ENCODE data around the gene CASP8AP2. TPM values are rescaled to one million over a fixed set of nuclear protein-coding genes. Genes with fewer than 3 reads are reported as not detected.
"Not testable (repeated sequence)": the region's sequence is repeated elsewhere in the genome, so short reads cannot be mapped to it uniquely, and the experiment has no call there.

The CASP8AP2 gene
- total and polyA plus RNA-seq, 4 donors, result 4.3 to 24.4 (median 8.2) TPM

DNA sequence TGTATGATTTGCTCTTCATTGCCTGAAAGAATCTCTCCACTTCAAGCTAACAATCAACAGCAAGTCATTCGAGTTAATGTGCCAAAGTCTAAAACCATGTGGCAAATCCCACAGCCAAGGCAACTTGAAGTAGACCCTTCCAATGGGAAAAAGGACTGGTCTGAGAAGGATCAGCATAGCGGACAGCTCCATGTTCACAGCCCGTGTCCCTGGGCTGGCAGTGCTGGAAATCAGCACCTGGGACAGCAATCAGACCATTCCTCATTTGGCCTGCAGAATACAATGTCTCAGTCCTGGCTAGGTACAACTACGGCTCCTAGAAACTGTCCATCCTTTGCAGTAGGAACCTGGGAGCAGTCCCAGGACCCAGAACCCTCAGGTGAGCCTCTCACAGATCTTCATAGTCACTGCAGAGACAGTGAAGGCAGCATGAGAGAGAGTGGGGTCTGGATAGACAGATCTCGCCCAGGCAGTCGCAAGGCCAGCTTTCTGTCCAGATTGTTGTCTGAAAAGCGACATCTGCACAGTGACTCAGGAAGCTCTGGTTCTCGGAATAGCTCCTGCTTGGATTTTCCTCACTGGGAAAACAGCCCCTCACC, 65.7 kb downstream of the CASP8AP2 start:
- Histone ChIP-seq H3K4me3 (no peak overlapping the region), H3K4me1 (ENCODE audit: control insufficient read depth in 5 of 5, insufficient read depth in 5 of 5, low read length in 5 of 5) (no peaks in the 10 kb centered on the region), H3K27ac (ENCODE audit: low read depth in 1 of 2, low read length in 1 of 2) (no peak overlapping the region), H3K9me3 (ENCODE audit: control insufficient read depth in 4 of 4, insufficient read depth in 3 of 4, low read length in 3 of 4) (peaks cover 0 to 2% (median 0%) of the 10 kb centered on the region in 4 donors), H3K36me3 (ENCODE audit: control insufficient read depth in 4 of 4, insufficient read depth in 4 of 4, low read length in 4 of 4) (no peaks in the 10 kb centered on the region), H3K9ac (ENCODE audit: insufficient read depth in 1 of 2, low read length in 2 of 2) (no peak overlapping the region), H3K27me3 (ENCODE audit: control insufficient read depth in 3 of 3, insufficient read depth in 3 of 3, low read length in 2 of 3) (peaks cover 0 to 8% (median 0%) of the 10 kb centered on the region in 3 donors)
- TF ChIP-seq, protein P1, sequence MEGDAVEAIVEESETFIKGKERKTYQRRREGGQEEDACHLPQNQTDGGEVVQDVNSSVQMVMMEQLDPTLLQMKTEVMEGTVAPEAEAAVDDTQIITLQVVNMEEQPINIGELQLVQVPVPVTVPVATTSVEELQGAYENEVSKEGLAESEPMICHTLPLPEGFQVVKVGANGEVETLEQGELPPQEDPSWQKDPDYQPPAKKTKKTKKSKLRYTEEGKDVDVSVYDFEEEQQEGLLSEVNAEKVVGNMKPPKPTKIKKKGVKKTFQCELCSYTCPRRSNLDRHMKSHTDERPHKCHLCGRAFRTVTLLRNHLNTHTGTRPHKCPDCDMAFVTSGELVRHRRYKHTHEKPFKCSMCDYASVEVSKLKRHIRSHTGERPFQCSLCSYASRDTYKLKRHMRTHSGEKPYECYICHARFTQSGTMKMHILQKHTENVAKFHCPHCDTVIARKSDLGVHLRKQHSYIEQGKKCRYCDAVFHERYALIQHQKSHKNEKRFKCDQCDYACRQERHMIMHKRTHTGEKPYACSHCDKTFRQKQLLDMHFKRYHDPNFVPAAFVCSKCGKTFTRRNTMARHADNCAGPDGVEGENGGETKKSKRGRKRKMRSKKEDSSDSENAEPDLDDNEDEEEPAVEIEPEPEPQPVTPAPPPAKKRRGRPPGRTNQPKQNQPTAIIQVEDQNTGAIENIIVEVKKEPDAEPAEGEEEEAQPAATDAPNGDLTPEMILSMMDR (IDR thresholded peaks at IDR 0.05; ENCODE audit: control extremely low read depth, extremely low read depth), result no peak
- DNase-seq (peak; percentile 75 to 88 (median 78)), ATAC-seq (ENCODE audit: insufficient read depth, low FRiP score) (no peak)
- 45 to 52% methylated on average over 8 of the region's 8 CpGs for WGBS, 2 donors

- not testable (repeated sequence) for H3K36me3 ChIP-seq (ENCODE audit: control insufficient read depth in 4 of 4, insufficient read depth in 4 of 4, low read length in 4 of 4)
- 57 to 74% methylated on average over 10 of the region's 10 CpGs for WGBS, 2 donors
Measured at GRCh38 chr6:89910001-89910901, 80.6 kb downstream of the CASP8AP2 start.

GRCh38 chr6:89910902-89911240, 81.2 kb downstream of the CASP8AP2 start:
- 28 to 39% methylated on average over 1 of the region's 1 CpG for WGBS, 2 donors
- Histone ChIP-seq H3K27ac (ENCODE audit: low read depth in 1 of 2, low read length in 1 of 2) (no peak overlapping the region), H3K4me3 (no peak overlapping the region), H3K36me3 (ENCODE audit: control insufficient read depth in 4 of 4, insufficient read depth in 4 of 4, low read length in 4 of 4) (no peaks in the 10 kb centered on the region), H3K9me3 (ENCODE audit: control insufficient read depth in 4 of 4, insufficient read depth in 3 of 4, low read length in 3 of 4) (peaks cover 0 to 3% (median under 1%) of the 10 kb centered on the region in 4 donors), H3K27me3 (ENCODE audit: control insufficient read depth in 3 of 3, insufficient read depth in 3 of 3, low read length in 2 of 3) (no peaks in the 10 kb centered on the region), H3K4me1 (ENCODE audit: control insufficient read depth in 5 of 5, insufficient read depth in 5 of 5, low read length in 5 of 5) (no peaks in the 10 kb centered on the region), H3K9ac (ENCODE audit: insufficient read depth in 1 of 2, low read length in 2 of 2) (no peak overlapping the region)
- DNase-seq, result no peak
- TF ChIP-seq, protein P1 (IDR thresholded peaks at IDR 0.05; ENCODE audit: control extremely low read depth, extremely low read depth), result no peak
- ATAC-seq (ENCODE audit: insufficient read depth, low FRiP score), result no peak

More at GRCh38 chr6:89910001-89910901, 80.6 kb downstream of the CASP8AP2 start:
- DNase-seq; ATAC-seq (ENCODE audit: insufficient read depth, low FRiP score); H3K4me1 ChIP-seq (ENCODE audit: control insufficient read depth in 5 of 5, insufficient read depth in 5 of 5, low read length in 5 of 5); H3K27me3 ChIP-seq (ENCODE audit: control insufficient read depth in 3 of 3, insufficient read depth in 3 of 3, low read length in 2 of 3); H3K27ac ChIP-seq (ENCODE audit: low read depth in 1 of 2, low read length in 1 of 2); H3K4me3 ChIP-seq; H3K9ac ChIP-seq (ENCODE audit: insufficient read depth in 1 of 2, low read length in 2 of 2); H3K9me3 ChIP-seq (ENCODE audit: control insufficient read depth in 4 of 4, insufficient read depth in 3 of 4, low read length in 3 of 4): not testable (repeated sequence)
